ENCODE data around the gene CELF6. TPM values are rescaled to one million over a fixed set of nuclear protein-coding genes. Genes with fewer than 3 reads are reported as not detected.

Gene CELF6
- total and polyA plus RNA-seq, 2 experiments from 2014 or later: 0.76 to 1.3 TPM

DNA sequence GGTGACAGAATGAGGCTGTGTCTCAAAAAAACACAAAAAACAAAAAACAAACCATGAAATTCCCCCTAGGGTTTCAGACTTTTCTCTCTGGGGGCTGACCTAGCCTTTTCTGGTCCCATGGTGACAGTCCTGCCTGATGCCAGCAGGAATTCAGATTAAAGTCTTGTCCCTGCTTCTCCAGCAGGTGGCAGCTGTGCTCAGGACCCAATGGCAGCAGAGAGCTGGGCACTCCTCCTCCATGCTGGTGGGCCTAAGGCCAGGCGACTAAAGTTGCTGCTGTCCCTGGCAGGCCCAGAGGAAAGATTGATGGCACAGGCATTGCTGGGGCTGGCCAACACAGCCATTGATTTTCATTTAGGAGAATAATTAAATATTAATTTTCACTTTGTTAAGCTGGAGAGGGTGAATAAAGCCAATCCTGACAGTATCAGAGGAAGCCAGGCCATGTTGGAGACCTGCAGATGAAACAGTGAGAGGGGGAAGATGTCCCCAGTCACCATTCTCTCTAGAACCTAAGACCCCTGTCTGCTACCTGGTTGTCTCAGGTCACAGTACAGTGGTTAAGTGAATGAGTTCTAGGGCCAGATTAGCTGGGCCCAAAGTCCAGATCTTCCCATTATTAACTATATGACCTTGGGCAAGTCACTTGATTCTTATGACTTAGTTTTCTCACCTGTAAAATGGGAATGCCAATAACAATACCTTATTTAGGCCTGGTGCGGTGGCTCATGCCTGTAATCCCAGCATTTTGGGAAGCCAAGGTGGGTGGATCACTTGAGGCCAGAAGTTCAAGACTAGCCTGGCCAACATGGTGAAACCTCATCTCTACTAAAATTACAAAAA is 7.1 kb downstream of the CELF6 start:
- no peaks in the 10 kb centered on the region for H3K4me1 ChIP-seq (ENCODE audit: low read depth)
- TF ChIP-seq CTCF (IDR thresholded peaks at IDR 0.05; ENCODE audit: low read depth, low read length): peak; percentile 82

DNA sequence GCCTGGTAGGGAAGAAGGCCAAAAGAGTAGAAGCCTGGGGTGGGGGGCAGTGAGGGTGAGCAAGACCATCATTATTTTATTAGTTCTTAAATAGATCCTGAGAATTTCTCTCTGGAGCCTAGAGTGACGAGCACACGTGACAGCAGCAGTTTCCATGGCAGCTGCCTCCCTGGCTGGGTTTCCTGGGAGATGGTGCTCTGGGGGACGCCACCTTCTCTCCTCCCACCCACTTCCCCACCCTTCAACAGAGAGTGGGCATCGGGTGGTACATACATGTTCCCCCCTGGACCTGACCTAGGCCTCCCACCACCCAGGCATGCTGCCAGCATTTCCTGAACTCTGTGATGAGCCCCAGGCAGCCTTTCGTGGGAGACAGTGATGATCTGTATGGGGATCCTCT is 12.9 kb downstream of the CELF6 start:
- Histone ChIP-seq H3K9me3 (ENCODE audit: low read depth) (no peaks in the 10 kb centered on the region), H3K27ac (no peak overlapping the region), H3K27me3 (peaks cover 19% of the 10 kb centered on the region), H3K4me1 (ENCODE audit: low read depth) (no peaks in the 10 kb centered on the region), H3K4me3 (no peak overlapping the region), H3K36me3 (no peaks in the 10 kb centered on the region)
- no peak for TF ChIP-seq CTCF (IDR thresholded peaks at IDR 0.05; ENCODE audit: low read depth, low read length)
- no peak for DNase-seq (ENCODE audit: low read depth in 1 of 2, low spot score in 1 of 2)

More for the DNA sequence above, 7.1 kb downstream of the CELF6 start:
- Histone ChIP-seq H3K4me3 (no peak overlapping the region), H3K36me3 (no peaks in the 10 kb centered on the region), H3K9me3 (ENCODE audit: low read depth) (no peaks in the 10 kb centered on the region), H3K27ac (no peak overlapping the region), H3K27me3 (peaks cover 29% of the 10 kb centered on the region)
- peak; percentile 74 to 80 for DNase-seq (ENCODE audit: low read depth in 1 of 2, low spot score in 1 of 2)

DNA sequence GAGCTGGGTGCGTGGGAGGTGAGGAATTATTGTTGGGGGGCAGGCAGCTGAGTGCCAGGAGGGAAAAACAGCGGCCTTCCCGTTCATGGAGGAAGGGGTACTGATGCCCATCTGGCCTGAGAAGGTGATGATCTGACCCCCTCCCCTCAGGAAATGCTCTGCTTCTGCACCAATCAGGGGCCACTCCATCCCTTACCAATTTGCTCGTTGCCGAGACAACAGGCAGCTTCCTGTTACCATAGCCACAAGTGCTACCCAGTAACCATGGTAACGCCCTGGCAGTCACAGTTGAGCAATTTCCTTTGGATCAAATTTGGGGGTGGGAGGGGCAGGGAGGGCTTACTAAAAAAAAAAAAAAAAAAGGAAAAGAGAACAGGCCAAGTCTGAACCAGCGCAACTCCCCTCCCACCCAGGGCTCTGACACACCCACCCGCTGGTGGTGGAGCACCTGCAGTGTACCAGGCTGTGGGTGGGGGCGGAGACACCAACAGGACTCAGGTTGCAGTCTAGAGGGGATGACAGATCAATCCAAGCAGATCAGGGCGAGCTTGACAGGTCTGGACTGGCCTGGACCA is 13.7 kb downstream of the CELF6 start:
- peaks cover 19% of the 10 kb centered on the region for H3K27me3 ChIP-seq
- no peak overlapping the region for H3K4me3 ChIP-seq
- H3K27ac ChIP-seq: no peak overlapping the region
- H3K4me1 ChIP-seq (ENCODE audit: low read depth): no peaks in the 10 kb centered on the region
- no peak for TF ChIP-seq CTCF (IDR thresholded peaks at IDR 0.05; ENCODE audit: low read depth, low read length)
- no peaks in the 10 kb centered on the region for H3K9me3 ChIP-seq (ENCODE audit: low read depth)
- peak in 1 of 2 donors; percentile 84 for DNase-seq (ENCODE audit: low read depth in 1 of 2, low spot score in 1 of 2)
- H3K36me3 ChIP-seq: no peaks in the 10 kb centered on the region

DNA sequence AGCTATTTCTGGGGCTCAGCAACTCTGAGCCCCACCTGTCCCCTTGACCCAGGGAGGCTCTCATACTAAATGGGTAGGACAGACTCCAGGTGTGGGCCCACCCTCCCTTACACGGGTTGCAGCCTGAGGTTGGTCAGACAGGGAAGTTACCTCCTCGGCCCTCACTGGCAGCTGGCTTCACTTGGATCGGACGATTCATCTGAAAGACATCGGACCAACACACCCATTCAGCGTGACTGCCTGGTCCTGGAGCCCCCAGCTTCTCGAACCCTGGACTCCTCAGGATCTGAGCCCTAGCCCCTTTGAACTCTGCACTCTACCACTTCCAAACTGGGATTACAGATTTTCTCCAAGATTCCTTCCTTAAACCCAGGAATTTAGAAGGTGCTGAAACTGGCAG is 15.4 kb downstream of the CELF6 start:
- no peak for TF ChIP-seq CTCF (IDR thresholded peaks at IDR 0.05; ENCODE audit: low read depth, low read length)
- Histone ChIP-seq H3K9me3 (ENCODE audit: low read depth) (no peaks in the 10 kb centered on the region), H3K4me1 (ENCODE audit: low read depth) (no peaks in the 10 kb centered on the region), H3K4me3 (no peak overlapping the region), H3K27me3 (peaks cover 19% of the 10 kb centered on the region), H3K27ac (no peak overlapping the region), H3K36me3 (no peaks in the 10 kb centered on the region)
- DNase-seq (ENCODE audit: low read depth in 1 of 2, low spot score in 1 of 2): no peak

GRCh38 chr15:72302955-72303354 is 17.0 kb downstream of the CELF6 start:
- no peak for TF ChIP-seq CTCF (IDR thresholded peaks at IDR 0.05; ENCODE audit: low read depth, low read length)
- H3K27ac ChIP-seq: no peak overlapping the region
- H3K4me3 ChIP-seq: no peak overlapping the region
- no peaks in the 10 kb centered on the region for H3K4me1 ChIP-seq (ENCODE audit: low read depth)
- no peak for DNase-seq (ENCODE audit: low read depth in 1 of 2, low spot score in 1 of 2)
- no peaks in the 10 kb centered on the region for H3K36me3 ChIP-seq
- peaks cover 13% of the 10 kb centered on the region for H3K27me3 ChIP-seq
- no peaks in the 10 kb centered on the region for H3K9me3 ChIP-seq (ENCODE audit: low read depth)
